BLaER1 treated with 17β-estradiol and CSF1 and Interleukin-3, amounts not matched to agents 10 nM and 100 nM (cell line): ENCODE measurements around the gene UBAP2.

ENCODE experiments used
- H3K27ac ChIP-seq, 11 experiments: shearing (Covaris generic); formaldehyde crosslinking; 2 replicates each; pipeline ENCODE4 v1.8.1; 2022
- H3K27me3 ChIP-seq, 11 experiments: shearing (Covaris generic); formaldehyde crosslinking; 2 replicates each; pipeline ENCODE4 v1.8.1; 2022
- H3K36me3 ChIP-seq, 11 experiments: shearing (Covaris generic); formaldehyde crosslinking; 2 replicates each; pipeline ENCODE4 v1.8.1; 2022
- H3K4me1 ChIP-seq, 10 experiments: shearing (Covaris generic); formaldehyde crosslinking; 2 replicates each; pipeline ENCODE4 v1.8.1; 2022
- H3K4me2 ChIP-seq, 11 experiments: shearing (Covaris generic); formaldehyde crosslinking; 2 replicates each; pipeline ENCODE4 v1.8.1; 2022
- H3K4me3 ChIP-seq, 10 experiments: shearing (Covaris generic); formaldehyde crosslinking; 2 replicates each; pipeline ENCODE4 v1.8.1; 2022
- H3K9ac ChIP-seq, 11 experiments: shearing (Covaris generic); formaldehyde crosslinking; 2 replicates each; pipeline ENCODE4 v1.8.1; 2022
- H3K9me3 ChIP-seq, 11 experiments: shearing (Covaris generic); formaldehyde crosslinking; replicated peaks in 1 of 11; 2 replicates each; pipeline ENCODE4 v1.8.1; 2022
- H4K20me1 ChIP-seq, 11 experiments: shearing (Covaris generic); formaldehyde crosslinking; 2 replicates each; pipeline ENCODE4 v1.8.1; 2022
- Cebpa-rat ChIP-seq, 11 experiments: shearing (Covaris generic); IDR thresholded peaks; 2 replicates each; pipeline ENCODE4 v1.8.1; 2022

UBAP2 gene

GRCh38 chr9:33923998-33924701 lies 124.5 kb downstream of the UBAP2 start:
- peaks cover 41 to 100% (median 98%) of the 10 kb centered on the region in 11 experiments; a peak in 21 of 22 replicates for H4K20me1 ChIP-seq
- no peaks in the 10 kb centered on the region for H3K27me3 ChIP-seq
- no peak overlapping the region; a peak in 1 of 22 replicates for H3K4me2 ChIP-seq
- no peak overlapping the region for H3K4me3 ChIP-seq
- peaks cover 0 to 24% (median 8%) of the 10 kb centered on the region in 10 experiments; a peak in 11 of 20 replicates for H3K4me1 ChIP-seq
- H3K36me3 ChIP-seq = peaks cover 99 to 100% (median 100%) of the 10 kb centered on the region in 11 experiments
- H3K9ac ChIP-seq = peak overlapping the region in 1 of 11 experiments; percentile 9; a peak in 1 of 22 replicates
- no peak for TF ChIP-seq Cebpa-rat (IDR thresholded peaks at IDR 0.05)
- no peak overlapping the region for H3K27ac ChIP-seq
- no peaks in the 10 kb centered on the region for H3K9me3 ChIP-seq

GRCh38 chr9:33923079-33923478 lies 125.6 kb downstream of the UBAP2 start:
- Histone ChIP-seq H3K4me2 (no peak overlapping the region), H3K27ac (no peak overlapping the region), H4K20me1 (peaks cover 49 to 100% (median 99%) of the 10 kb centered on the region in 11 experiments; a peak in 21 of 22 replicates), H3K9me3 (no peaks in the 10 kb centered on the region), H3K27me3 (no peaks in the 10 kb centered on the region), H3K4me1 (peaks cover 0 to 24% (median 9%) of the 10 kb centered on the region in 10 experiments; a peak in 12 of 20 replicates), H3K9ac (no peak overlapping the region), H3K4me3 (no peak overlapping the region), H3K36me3 (peaks cover 99 to 100% (median 100%) of the 10 kb centered on the region in 11 experiments)
- TF ChIP-seq Cebpa-rat (IDR thresholded peaks at IDR 0.05) = no peak

- no peaks in the 10 kb centered on the region for H3K27me3 ChIP-seq
- no peak overlapping the region for H3K4me2 ChIP-seq
- H3K36me3 ChIP-seq = peaks cover 99 to 100% (median 100%) of the 10 kb centered on the region in 11 experiments
- no peaks in the 10 kb centered on the region for H3K9me3 ChIP-seq
- H3K27ac ChIP-seq = no peak overlapping the region
- no peak overlapping the region for H3K9ac ChIP-seq
- no peak for TF ChIP-seq Cebpa-rat (IDR thresholded peaks at IDR 0.05)
- H3K4me1 ChIP-seq = peaks cover 0 to 25% (median 15%) of the 10 kb centered on the region in 10 experiments; a peak in 15 of 20 replicates
- H4K20me1 ChIP-seq = peaks cover 57 to 100% (median 99%) of the 10 kb centered on the region in 11 experiments; a peak in 21 of 22 replicates
- no peak overlapping the region for H3K4me3 ChIP-seq
Measured at GRCh38 chr9:33921967-33922895, 126.5 kb downstream of the UBAP2 start.

- Histone ChIP-seq H3K4me2 (no peak overlapping the region), H4K20me1 (peaks cover 52 to 100% (median 100%) of the 10 kb centered on the region in 11 experiments), H3K4me3 (no peak overlapping the region), H3K36me3 (peaks cover 100% of the 10 kb centered on the region in 11 experiments), H3K9ac (0 out of 22 replicates have a peak overlapping the region, but pooled peaks of 1 of the 11 experiments have one; percentile 7), H3K27ac (no peak overlapping the region), H3K9me3 (no peaks in the 10 kb centered on the region), H3K4me1 (peaks cover 0 to 19% (median 10%) of the 10 kb centered on the region in 10 experiments; a peak in 11 of 20 replicates), H3K27me3 (no peaks in the 10 kb centered on the region)
- TF ChIP-seq Cebpa-rat (IDR thresholded peaks at IDR 0.05) = no peak
Measured at GRCh38 chr9:33919276-33919897, 129.3 kb downstream of the UBAP2 start.

- no peak for TF ChIP-seq Cebpa-rat (IDR thresholded peaks at IDR 0.05)
- H3K9me3 ChIP-seq = no peaks in the 10 kb centered on the region
- peaks cover 41 to 100% (median 97%) of the 10 kb centered on the region in 11 experiments for H4K20me1 ChIP-seq
- H3K27ac ChIP-seq = no peak overlapping the region
- H3K4me2 ChIP-seq = peak overlapping the region in 2 of 11 experiments; percentile 16 to 33; a peak in 2 of 22 replicates
- H3K9ac ChIP-seq = no peak overlapping the region
- no peaks in the 10 kb centered on the region for H3K27me3 ChIP-seq
- peaks cover 0 to 19% (median 10%) of the 10 kb centered on the region in 10 experiments; a peak in 10 of 20 replicates for H3K4me1 ChIP-seq
- peaks cover 100% of the 10 kb centered on the region in 11 experiments for H3K36me3 ChIP-seq
- no peak overlapping the region for H3K4me3 ChIP-seq
Measured at GRCh38 chr9:33917036-33917435, 131.7 kb downstream of the UBAP2 start.

GRCh38 chr9:33914887-33915628 lies 133.6 kb downstream of the UBAP2 start:
- H4K20me1 ChIP-seq = peaks cover 54 to 100% (median 96%) of the 10 kb centered on the region in 11 experiments
- H3K9ac ChIP-seq = no peak overlapping the region
- H3K9me3 ChIP-seq = no peaks in the 10 kb centered on the region
- peaks cover 92 to 100% (median 97%) of the 10 kb centered on the region in 11 experiments for H3K36me3 ChIP-seq
- peaks cover 0 to 19% (median 9%) of the 10 kb centered on the region in 10 experiments; a peak in 10 of 20 replicates for H3K4me1 ChIP-seq
- no peaks in the 10 kb centered on the region for H3K27me3 ChIP-seq
- no peak overlapping the region for H3K4me3 ChIP-seq
- no peak overlapping the region for H3K4me2 ChIP-seq
- TF ChIP-seq Cebpa-rat (IDR thresholded peaks at IDR 0.05) = no peak
- H3K27ac ChIP-seq = no peak overlapping the region

GRCh38 chr9:33913541-33913940 lies 135.1 kb downstream of the UBAP2 start:
- Histone ChIP-seq H3K36me3 (peaks cover 90 to 100% (median 96%) of the 10 kb centered on the region in 11 experiments), H4K20me1 (peaks cover 54 to 100% (median 96%) of the 10 kb centered on the region in 11 experiments), H3K4me3 (no peak overlapping the region), H3K27ac (no peak overlapping the region), H3K4me2 (no peak overlapping the region), H3K9ac (no peak overlapping the region), H3K4me1 (peaks cover 0 to 16% (median 8%) of the 10 kb centered on the region in 10 experiments; a peak in 9 of 20 replicates), H3K9me3 (no peaks in the 10 kb centered on the region), H3K27me3 (no peaks in the 10 kb centered on the region)
- TF ChIP-seq Cebpa-rat (IDR thresholded peaks at IDR 0.05) = no peak

- TF ChIP-seq Cebpa-rat (IDR thresholded peaks at IDR 0.05) = no peak
- Histone ChIP-seq H3K9ac (no peak overlapping the region), H3K4me1 (peaks cover 0 to 4% (median 0%) of the 10 kb centered on the region in 10 experiments; a peak in 4 of 20 replicates), H3K27me3 (no peaks in the 10 kb centered on the region), H4K20me1 (peaks cover 79 to 100% (median 97%) of the 10 kb centered on the region in 11 experiments), H3K4me2 (no peak overlapping the region), H3K36me3 (peaks cover 79 to 100% (median 95%) of the 10 kb centered on the region in 11 experiments), H3K9me3 (no peaks in the 10 kb centered on the region), H3K27ac (no peak overlapping the region), H3K4me3 (no peak overlapping the region)
Measured at GRCh38 chr9:33908749-33909148, 139.9 kb downstream of the UBAP2 start.
